Middle frontal gyrus (tissue), 1 donor: ENCODE results near the gene RGS10.
"Not testable (repeated sequence)": the region's sequence is repeated elsewhere in the genome, so short reads cannot be mapped to it uniquely, and the experiment has no call there.

Source experiments
- DNase-seq: peaks from one replicate; pipeline ENCODE4 v3.0.0-alpha.2; 2015; ENCODE audit warnings: low spot score; ENCODE audit errors: extremely low spot score

The RGS10 gene, protein sequence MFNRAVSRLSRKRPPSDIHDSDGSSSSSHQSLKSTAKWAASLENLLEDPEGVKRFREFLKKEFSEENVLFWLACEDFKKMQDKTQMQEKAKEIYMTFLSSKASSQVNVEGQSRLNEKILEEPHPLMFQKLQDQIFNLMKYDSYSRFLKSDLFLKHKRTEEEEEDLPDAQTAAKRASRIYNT

DNA sequence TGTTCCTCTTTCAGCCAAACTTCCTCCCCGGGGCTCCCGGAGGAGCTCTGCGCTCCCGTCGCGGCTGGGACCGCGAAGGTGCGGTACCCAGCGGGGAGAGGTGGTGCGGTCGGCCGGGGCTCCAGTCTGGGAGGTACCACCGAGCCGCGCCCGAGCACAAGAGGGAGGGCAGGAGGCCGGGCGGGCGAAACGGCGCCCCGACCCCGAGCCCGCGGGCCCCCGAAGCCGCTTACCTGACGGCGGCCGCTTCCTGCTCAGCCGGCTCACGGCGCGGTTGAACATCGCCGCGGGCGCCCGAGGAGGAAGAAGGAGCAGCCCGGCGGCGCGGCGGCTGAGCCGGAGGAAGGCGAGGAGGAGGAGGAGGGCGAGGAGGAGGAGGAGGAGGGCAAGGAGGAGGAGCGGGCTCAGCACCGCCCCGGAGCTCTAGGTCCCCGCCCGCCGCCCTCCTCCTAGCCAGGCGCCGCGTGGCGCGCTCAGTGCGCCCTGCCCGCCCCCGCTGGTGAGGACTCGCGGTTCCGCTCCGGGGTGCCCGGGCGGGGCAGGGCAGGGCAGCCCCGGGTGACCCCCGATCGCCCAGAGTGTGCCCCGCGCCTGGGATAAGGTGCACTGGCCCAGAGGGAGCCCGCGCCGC is at the start of gene RGS10:
Gene RGS10, minus strand, starts transcription at position 363 of the 631 bp plus-strand sequence. Its CDS starts 81 bp downstream, at position 282.
- no peak for DNase-seq

DNA sequence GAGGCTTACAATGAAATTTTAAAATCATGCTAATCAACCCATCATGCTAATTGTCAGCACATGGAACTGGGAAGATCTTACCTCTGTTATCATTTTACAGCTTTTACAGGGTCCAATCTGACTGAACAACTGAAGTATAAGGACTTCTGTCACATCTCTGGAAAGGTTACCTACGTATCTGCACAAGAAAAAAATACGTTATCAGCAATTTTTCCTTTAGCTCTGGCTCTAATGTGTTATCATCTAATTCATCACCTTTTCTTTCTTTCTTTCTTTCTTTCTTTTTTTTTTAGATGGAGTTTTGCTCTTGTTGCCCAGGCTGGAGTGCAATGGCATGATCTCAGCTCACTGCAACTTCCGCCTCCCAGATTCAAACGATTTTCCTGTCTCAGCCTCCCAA is 45.6 kb upstream of the RGS10 start:
- DNase-seq: no peak

- DNase-seq: no peak
Observed at GRCh38 chr10:119578355-119578754, 35.8 kb upstream of the RGS10 start.

DNA sequence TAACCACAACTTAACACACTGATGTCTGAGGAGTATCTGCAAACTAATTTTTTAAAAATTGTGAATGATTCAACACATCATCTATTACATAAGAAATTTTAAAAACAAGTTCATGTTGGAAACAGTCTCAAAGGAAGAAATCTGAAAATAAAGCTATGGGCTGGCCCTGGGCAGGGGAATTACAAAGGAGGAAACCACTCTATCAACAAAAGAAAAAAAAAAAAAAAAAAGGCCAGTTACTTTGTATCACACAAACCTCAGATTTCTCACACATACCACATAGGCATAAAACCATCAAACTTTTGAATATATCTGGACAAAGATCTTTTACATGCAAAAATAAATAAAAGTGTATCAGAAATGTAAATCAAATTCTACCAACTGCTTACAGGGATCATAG is 33.5 kb upstream of the RGS10 start:
- DNase-seq: no peak

- no peak for DNase-seq
Observed at GRCh38 chr10:119575506-119575905, 33.0 kb upstream of the RGS10 start.

DNA sequence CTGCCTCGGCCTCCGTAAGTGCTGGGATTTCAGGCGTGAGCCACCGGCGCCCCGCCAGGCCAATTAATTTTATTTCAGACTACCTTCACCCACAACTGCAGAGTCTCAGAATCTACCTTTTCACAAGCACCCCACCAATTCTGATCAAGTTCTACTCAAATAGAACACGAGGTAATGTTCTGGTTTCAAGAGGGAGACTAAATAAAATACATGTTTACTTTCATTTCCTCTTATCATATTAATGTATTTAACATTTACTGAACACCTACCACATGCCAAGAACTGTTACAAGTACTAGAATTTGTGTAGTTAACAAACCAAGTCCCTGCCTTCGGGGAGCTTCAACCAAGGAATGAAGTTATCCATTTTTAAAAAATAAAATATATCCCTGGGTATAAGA is 25.5 kb upstream of the RGS10 start:
- DNase-seq: no peak

DNA sequence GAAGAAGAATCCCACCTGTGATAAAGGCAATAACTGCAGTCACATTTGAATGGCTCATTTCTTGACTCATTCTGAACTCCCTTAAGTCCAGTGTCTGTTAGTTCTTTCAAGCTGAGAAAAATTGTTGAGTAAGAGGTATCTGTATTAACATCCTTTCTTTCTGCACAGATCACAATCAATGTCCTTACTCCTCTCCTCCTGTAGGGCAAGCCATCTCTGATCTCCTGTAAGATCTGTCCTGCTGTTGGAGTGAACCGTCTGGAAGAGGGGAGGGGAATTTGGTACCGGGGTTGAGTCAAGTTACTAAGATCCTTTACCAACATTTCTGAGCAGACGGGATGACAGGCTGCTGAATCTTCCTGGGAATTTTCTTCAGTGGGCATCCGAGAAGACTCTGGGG is 19.6 kb upstream of the RGS10 start:
- DNase-seq: no peak

GRCh38 chr10:119559511-119559910 is 17.0 kb upstream of the RGS10 start:
- DNase-seq: not testable (repeated sequence)

- not testable (repeated sequence) for DNase-seq
Observed at GRCh38 chr10:119556081-119556480, 13.6 kb upstream of the RGS10 start.

- DNase-seq: no peak
Observed at GRCh38 chr10:119555178-119555784, 12.8 kb upstream of the RGS10 start.

GRCh38 chr10:119550827-119551226 is 8.3 kb upstream of the RGS10 start:
- DNase-seq: no peak

DNA sequence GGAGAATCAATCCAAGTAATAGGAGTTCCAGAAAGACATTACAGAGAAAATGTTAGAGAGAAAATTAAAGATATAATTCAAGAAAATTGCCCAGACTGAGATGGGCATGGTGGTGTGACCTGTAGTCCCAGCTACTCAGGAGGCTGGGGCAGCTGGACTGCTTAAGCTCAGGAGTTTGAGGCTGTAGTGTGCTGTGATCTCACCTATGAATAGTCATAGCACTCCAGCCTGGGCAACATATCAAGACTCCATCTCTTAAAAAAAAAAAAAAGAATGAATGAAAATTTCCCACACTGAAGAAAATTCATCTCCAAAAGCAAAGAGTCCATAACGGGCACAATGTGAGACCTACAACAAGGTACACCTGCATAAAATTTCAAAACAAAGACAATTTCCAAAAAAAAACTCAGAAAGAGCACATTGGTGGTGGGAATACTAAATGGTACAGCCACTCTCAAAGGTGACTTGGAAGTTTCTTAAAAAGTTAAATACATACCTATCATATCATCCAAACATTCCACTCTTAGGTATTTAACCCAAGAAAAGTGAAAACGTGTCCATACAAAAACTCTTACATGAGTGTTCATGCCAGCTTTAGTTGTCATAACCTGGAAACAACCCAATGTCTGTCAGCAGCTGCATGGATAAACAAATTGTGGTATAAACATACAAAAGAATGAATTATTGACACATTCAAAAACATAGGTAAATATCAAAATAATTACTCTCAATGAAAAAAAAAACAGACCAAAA is 6.9 kb upstream of the RGS10 start:
- DNase-seq: no peak

- no peak for DNase-seq
Observed at GRCh38 chr10:119546009-119546408, 3.5 kb upstream of the RGS10 start.

GRCh38 chr10:119545310-119545709 is 2.8 kb upstream of the RGS10 start:
- no peak for DNase-seq

- DNase-seq: no peak
Observed at GRCh38 chr10:119543814-119544642, 1.5 kb upstream of the RGS10 start.

DNA sequence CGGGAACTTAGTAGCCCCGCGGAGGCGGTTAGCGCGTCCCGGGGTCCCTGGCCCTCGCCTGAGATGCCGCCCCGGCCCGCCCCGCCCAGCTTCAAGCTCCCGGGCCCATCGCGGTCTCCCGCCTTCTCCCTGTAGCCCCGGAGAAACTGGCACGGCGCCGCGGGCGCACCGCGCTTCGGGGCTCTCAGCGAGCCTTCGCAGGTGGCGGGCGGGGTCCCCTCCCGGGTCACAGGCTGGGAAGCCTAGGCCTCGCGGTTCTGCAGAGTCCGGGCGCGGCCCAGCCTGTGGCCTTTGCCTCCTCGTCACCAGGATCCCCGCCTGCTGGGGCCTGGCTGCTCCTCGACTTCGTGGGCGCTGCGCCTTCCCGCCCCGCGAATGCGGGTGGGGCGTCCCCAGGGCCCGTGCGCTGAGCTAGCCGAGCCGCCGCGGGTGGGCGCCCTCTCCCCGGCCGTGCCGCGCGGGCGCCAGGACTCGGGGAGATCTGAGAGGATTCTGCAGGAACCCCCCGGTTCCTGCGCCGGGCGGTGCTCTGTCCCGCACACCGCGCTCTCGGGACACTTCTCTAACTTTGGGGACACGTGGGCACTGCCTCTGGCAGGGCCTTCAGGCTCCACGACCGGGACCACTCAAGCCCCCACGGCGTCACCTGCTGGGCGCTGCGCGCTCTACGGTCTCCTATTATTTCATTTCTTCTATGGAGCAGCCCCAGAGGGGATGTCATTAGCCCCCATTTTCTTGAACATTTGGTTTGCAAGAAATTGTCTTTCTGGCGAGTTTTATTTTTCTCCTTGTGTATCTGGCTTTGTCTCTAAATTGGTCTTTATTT is 682 bp upstream of the RGS10 start:
- DNase-seq: no peak

DNA sequence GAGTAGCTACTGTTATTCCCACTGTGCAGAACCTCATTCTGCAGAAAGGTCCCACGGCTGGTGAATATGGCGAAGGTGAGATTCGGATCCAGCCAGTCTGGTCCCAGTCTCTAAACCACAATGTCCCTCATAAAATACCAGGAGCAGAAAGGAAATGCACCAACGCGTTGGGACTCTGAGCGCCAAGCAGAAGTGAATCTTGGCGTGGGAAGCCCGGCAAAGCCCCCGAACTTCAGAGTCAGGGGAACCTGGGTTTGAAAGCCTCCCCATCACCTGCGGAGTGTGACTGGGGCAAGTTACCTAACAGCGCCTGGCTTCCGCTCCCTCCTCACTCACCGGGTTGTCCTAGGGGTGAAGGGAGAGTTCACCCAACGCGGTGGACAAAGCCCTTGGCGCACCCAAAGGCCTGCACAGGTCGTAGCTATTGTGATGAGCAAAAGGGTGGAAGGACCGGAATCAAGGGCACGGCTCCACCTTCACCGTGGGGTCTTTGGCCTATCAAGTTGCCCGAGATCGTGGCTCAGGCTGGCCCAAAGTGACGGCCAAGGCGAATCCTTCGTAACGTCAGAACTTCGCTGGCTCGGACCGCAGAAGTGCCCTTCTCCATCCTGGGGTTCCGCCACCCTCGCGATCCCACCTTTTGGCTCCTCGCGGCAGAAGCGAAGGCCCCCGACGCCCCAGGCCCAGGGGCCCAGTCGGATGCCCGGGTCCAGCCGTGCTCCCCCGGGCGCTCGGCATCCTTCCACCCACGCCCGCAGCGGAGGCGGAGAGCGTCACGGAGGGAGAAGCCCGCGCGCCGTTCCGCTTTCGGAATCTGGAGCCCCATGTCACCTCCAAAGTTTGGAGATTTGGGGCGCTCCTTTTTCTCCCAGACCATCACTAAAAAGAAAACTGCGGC is 811 bp downstream of the RGS10 start:
- no peak for DNase-seq

GRCh38 chr10:119541046-119541445 is 1.5 kb downstream of the RGS10 start:
- no peak for DNase-seq

- no peak for DNase-seq
Observed at GRCh38 chr10:119540038-119540437, 2.5 kb downstream of the RGS10 start.
